Embryonic facial prominence (tissue), 1 donor: Measurements from ENCODE around the gene UBE2J1.

Experiments
- DNase-seq: peaks from one replicate; pipeline ENCODE4 v3.0.0-alpha.2; 2016; ENCODE audit errors: extremely low spot score

UBE2J1 gene

GRCh38 chr6:89290401-89291155, 61.9 kb downstream of the UBE2J1 start:
- no peak for DNase-seq

GRCh38 chr6:89289710-89290109, 62.8 kb downstream of the UBE2J1 start:
- DNase-seq = no peak

GRCh38 chr6:89287351-89288028, 65.0 kb downstream of the UBE2J1 start:
- DNase-seq = no peak

GRCh38 chr6:89286516-89286915, 66.0 kb downstream of the UBE2J1 start:
- no peak for DNase-seq

GRCh38 chr6:89284963-89285735, 67.4 kb downstream of the UBE2J1 start:
- no peak for DNase-seq

GRCh38 chr6:89284081-89284480, 68.4 kb downstream of the UBE2J1 start:
- no peak for DNase-seq

- DNase-seq = no peak
Observed at GRCh38 chr6:89282749-89283148, 69.8 kb downstream of the UBE2J1 start.

- DNase-seq = no peak
Observed at GRCh38 chr6:89281779-89282246, 70.7 kb downstream of the UBE2J1 start.

- DNase-seq = no peak
Observed at GRCh38 chr6:89278956-89279355, 73.6 kb downstream of the UBE2J1 start.
